AML-193 (cell line): Measurements from ENCODE around the gene AGR2.

Experiments used
- DNase-seq, 2 experiments: peaks; one replicate each; lab custom pipeline; 2025; lab: John Stamatoyannopoulos, UW

The AGR2 gene

DNA sequence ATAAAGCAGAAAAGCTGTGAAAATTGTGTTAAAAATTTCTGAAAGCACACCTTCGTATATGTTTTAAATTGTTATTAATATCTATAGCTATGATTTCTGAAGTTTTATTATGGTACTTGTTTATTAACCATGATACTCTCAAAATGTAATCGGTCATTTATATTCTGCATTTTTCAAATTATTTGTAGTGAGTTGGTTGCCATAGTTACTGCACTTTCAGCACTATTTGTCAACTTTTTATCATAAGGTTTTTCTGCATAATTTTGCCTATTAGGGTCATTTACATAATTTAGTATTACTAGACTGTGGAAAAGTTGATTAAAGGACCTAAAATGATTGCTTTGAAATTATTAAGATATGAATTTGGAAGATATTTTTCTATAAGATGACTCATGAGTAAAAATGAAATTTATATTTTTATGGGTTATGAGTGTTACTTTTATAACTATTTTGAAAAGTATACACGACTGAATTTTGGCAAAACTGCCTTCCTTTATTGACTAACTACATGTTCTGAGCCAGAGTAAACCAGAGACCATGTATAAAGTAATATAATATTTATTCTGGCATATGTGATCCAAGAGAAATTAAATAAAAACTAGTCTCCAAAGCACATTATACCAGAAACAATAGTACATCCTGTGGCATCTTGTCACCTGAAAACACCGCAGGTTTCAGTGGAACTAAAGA is 7.9 kb upstream of the AGR2 start:
- DNase-seq: no peak

DNA sequence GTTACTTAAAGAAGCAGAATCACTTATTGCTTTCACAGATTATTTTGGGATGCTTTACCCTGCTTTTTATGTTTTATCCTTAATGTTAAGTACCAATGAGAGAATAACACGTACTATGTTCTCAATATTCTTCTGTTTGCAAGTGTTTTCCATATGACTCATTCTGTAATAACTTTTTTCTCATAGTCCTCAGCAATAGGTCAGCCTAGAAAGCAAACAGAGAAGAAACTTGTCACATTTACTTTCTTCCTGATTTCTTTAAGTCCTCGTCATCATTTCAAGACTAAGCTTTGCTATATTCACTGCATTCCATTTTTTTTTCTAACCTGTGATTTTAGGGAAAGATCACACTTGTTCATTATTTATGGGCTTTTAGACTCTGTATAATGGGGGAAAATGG is 6.8 kb upstream of the AGR2 start:
- no peak for DNase-seq

DNA sequence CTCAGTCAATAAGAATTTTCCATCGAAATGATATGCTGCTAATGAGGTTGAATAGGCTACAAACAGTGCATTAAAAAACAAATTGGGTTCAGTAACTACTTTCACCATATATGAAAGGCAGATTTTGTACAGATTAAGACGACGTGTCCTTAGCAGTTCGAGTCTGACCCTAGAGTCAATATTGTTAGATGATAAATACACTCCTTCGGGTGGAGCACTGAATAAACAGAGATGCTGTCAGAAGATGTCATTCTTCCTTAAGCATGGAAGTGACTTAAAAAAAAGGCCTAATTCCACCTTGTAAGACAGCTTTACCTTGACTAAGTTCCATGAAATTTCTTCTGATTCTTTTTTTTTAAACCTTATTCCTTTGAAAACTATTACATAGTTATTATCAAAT is 5.8 kb upstream of the AGR2 start:
- no peak for DNase-seq

DNA sequence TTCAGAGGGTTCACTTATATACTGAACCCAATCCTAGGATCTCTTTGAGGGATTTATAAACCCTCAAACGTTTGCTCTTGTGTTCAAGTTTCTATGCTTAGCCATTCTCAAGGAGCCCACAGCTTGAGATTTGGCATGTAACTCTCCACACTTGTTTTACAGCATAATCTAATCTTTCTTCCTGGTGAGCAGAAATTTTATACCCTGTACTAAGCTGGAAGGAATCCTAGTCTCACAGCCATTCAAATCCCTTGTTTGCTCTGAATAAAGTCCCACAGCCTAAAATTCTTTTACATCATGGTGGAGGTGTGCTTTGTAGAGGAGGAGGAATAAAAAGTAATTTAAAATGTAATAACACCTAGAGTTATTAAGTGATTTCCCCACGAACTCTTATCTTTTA is 5.3 kb upstream of the AGR2 start:
- no peak for DNase-seq

DNA sequence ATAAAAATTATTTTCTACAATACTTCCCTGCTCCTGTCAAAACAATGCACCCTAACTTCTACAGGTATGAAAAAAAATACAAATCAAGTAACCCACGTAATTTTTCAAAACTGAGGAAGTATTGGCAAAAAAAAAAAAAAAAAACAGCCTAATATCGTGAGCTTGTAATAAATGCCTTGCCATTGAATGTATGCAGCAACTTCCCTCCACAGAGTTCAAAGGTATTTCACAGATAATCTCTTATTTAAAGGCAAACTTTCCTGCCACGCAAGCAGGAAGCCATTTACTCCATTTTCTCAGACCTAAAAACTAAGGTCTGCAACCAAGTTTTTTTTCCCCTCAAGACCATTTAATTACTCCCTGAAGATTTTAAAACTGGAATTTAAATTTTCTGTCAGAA is 642 bp upstream of the AGR2 start:
- no peak for DNase-seq

- no peak for DNase-seq
These were observed 722 bp downstream of the AGR2 start for GRCh38 chr7:16803881-16804673.

- no peak for DNase-seq
These were observed 1.7 kb downstream of the AGR2 start for GRCh38 chr7:16803125-16803524.

- DNase-seq: no peak
These were observed 3.2 kb downstream of the AGR2 start for GRCh38 chr7:16801579-16801978.

- DNase-seq: peak; percentile 72 to 77
These were observed 3.7 kb downstream of the AGR2 start for GRCh38 chr7:16801111-16801542.

GRCh38 chr7:16795624-16796023 is 9.2 kb downstream of the AGR2 start:
- no peak for DNase-seq

DNA sequence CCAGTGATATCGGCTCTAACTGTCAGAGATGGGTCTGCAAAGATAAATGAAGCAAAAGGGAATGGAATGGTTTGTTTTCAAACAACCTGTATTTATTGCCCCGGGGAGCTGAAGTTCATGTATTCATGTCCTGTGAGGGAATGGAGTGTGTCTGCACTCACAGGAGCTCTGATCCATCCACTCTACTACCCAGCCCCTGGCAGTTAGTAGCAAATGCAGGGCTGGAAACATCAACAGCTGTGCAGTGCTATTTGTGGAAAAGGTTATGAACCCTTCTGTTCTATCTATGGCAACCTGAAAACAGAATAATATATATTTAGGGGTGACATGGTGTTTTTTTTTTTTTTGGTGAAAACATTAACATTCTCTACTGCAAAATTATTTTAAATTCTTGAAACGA is 9.8 kb downstream of the AGR2 start:
- DNase-seq: no peak

DNA sequence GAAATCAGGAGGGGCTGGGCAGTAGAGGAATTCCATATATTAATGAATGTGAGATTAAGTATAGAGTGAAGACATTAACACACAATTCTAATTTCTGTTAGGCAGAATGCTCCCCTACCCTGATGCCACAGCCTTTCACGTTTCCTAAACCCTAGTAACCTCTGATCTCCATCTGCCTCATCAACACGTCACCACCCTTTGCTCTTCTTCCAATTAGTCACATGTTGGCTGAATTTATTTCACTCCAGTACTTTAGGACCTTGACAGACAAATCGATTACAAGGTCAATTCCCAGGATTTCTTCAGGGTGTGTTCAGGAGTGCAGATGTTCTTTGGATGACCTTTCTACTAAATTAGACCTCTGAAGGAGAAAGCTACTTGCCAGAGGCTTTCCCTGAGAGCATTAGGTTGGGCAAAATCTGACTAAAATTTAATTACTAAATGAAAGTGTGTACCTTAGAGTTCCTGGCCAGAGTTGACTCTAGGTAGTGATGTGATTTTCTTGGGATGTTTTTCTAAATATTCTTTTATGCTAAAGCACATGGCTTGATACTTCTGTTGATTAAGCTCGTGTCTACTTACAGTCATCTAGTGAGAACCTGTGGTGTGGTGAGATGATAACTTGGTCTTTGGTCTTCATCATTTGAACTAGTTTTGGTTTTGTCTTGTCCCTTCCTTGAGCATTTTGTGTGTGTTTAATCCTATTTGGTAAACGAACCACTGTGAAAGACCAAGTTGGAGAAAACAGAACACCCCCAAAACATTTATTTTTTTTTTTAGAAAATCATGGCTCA is 12.7 kb downstream of the AGR2 start:
- DNase-seq: no peak

DNA sequence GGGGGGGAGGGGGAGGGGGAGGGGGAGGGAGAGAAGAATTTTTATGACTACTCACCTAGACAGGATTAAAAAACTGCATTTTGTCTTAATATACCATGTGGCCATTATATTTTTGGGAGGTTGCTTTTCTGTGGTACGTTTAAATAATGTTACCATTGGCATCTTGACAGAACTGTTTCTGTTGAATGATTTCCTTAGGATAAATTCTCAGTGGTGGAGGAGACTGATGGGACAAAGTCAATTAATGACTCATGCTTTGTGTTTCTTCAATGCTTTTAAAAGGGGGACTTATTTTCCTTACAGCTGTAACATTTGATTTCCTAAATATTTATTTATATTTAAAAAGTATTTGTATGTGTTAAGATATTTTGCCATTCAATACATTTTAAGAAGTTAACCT is 13.7 kb downstream of the AGR2 start:
- DNase-seq: no peak

- no peak for DNase-seq
These were observed 17.7 kb downstream of the AGR2 start for GRCh38 chr7:16787127-16787526.

DNA sequence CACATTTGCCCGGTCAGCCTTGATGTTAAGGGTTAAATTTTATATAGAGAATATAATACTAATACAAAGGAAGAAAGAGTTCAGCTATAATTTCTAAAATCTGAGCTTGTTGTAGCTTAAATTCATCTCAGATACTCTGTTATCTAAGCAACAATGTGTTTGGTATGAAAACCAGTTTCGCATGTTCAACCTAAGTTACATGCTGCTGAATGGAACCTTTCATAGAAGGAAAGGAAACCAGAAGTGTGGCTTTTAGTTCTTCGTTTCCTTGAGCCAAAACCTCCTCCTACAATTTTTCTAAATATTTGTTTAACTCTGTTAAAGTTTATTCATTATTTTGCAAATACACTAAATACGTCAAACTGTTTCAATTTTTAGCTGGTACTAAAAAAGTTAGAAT is 18.5 kb downstream of the AGR2 start:
- DNase-seq: no peak

DNA sequence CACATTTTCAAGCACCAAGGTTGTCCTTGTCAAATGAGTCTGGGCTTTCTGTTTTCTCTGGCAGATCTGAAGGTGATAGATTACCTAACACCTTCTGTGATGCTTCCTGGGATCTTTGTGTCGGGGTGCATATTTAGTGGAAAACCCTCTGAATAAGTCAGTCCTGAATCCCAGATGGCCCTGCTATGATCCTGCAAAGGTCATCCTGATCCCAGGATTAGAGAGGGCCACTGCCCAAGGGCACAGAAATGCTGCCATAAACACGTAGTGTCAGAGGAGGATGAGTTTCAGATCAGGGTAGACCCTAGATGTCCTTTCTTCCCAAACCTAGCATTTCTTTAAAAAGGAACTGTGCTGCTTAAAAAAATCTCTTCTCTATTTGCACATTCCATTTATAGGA is 19.0 kb downstream of the AGR2 start:
- DNase-seq: no peak

DNA sequence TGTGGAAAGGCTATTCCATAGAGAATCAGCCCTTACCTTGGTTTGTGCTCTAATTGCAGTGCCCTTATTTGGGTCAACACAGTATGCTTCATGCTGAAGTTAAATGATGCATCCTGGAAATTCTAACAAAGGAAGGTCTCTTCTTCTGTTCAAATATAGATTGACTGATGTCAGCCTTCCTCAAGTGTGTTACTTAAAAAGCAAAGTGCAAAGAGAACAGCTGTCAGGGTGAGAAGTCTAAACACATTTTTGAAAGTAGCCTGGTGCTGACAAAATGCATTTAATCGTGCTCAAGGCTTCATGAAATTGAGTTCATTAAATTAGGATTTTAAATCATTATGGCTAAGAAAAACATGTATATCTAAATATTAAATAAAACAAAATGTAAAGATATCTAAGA is 19.5 kb downstream of the AGR2 start:
- DNase-seq: no peak

DNA sequence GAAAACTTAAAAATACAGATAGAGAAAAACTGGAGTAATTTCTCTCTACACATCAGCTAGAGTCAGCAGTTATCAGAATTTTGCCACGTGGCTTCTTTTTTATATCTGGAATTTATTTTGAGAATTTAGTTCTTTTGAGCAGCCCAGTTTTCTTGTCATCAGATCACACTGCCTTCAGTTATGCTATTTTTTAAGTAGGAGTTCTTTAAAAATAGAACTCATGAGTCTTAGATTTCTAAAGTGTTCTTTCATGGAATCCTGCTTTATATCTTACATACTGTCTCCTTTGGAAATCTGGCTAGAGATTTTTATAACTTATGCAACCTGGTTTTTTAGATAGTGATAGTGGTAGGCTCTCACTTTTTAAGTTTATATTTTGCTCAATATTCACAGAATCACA is 24.2 kb downstream of the AGR2 start:
- DNase-seq: no peak

DNA sequence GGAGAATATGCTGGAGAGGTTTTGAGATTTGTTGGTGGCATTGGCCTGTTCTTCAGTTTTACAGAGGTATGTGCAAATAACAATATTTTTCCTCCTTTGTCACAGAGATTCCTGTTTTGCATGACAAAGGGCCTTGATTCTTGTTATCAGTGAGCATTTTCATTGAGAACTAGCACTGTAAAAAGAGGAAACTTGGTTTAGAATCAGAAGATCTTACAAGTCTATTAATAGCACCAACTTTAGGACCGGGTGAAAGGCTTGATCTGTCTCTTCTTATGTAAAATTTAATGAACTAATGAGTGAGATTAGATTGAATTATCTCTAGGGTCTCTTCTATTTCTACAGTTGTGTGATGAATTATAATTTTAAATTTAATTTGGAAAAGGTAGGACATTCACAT is 25.7 kb downstream of the AGR2 start:
- no peak for DNase-seq

DNA sequence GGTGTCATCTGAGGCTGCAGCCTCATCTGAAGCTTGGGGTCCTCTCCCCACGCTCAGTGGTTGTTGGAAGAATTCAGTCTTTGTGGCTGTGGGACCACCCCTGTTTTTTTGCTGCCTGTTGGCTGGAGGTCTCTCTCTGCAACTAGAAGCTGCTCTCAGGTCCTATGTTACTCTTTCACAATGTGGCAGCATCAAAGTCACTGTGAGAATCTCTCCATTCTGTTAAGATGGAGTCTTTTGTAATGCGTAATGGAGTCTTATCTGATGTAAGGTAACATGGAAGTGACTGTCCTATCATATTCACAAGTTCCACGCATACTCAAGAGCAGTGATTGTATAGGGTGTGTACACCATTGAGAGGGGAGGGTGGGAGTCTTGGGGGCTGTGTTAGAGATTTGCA is 26.3 kb downstream of the AGR2 start:
- DNase-seq: no peak

DNA sequence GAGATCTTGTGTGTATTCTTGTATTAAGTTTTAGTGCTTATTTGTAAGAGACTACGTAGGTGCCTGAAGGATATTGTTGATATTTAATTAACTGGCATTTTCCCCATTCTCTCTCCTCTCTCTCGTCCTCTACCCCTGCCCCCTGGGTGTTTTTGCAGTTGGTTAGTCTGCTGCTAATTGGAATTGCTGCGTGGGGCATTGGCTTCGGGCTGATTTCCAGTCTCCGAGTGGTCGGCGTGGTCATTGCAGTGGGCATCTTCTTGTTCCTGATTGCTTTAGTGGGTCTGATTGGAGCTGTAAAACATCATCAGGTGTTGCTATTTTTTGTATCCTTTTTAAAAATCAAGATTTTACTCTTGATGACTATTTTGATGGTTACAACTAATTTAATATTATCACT is 28.7 kb downstream of the AGR2 start:
- no peak for DNase-seq

DNA sequence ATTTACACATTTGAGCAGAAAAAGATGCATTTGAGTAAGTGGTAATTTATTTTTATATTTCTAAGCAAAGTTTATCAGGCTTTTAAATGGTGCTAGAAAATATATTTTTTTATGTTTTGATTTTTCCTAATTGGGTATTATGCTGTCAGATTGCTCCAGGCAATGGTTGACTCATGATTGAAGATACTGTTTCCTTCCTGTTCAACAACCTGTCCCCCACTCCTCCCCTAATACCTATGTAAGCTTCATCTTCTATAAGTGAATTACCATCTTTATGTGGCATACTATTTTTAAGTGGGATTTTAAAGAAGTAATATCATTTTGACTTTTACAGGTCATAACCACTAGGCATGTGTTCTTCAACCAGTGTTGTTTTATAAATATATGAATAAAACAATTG is 29.8 kb downstream of the AGR2 start:
- no peak for DNase-seq

DNA sequence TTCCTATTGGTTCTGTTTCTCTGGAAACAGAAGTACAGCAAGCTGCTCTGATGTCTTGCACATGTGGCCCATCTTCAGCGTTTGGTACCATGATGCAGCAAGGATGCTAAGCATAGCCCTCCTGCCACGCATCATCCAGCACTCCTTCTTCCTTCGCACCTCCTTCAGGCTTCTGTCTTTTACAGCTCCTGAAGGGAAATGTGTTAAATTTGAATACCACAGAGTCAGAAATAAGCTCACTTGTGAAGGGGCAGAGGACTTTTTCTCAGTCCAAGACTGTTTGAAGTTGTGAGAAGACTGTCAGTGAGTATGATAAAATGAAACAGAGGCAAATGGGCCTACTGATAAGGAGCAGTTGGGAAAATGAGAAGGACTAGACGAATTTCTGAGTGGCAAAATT is 30.5 kb downstream of the AGR2 start:
- no peak for DNase-seq
